HUES6 (cell line): Measurements from ENCODE around the gene KRT34.
"Not testable (repeated sequence)": the region's sequence is repeated elsewhere in the genome, so short reads cannot be mapped to it uniquely, and the experiment has no call there.

Experiments used
- H3K27ac ChIP-seq: 2 replicates; pipeline ENCODE4 v1.7.0; 2013; ENCODE audit warnings: low read depth, mild to moderate bottlenecking, low read length, inconsistent platforms
- H3K27me3 ChIP-seq: 2 replicates; pipeline ENCODE4 v1.6.1; 2013; ENCODE audit warnings: low read length; ENCODE audit not compliant: control insufficient read depth, insufficient read depth
- H3K36me3 ChIP-seq: 2 replicates; pipeline ENCODE4 v1.6.1; 2013; ENCODE audit warnings: low read length; ENCODE audit not compliant: control insufficient read depth, insufficient read depth
- H3K4me1 ChIP-seq: 2 replicates; pipeline ENCODE4 v1.6.1; 2013; ENCODE audit warnings: low read length; ENCODE audit not compliant: control insufficient read depth, insufficient read depth
- H3K4me3 ChIP-seq: 2 replicates; pipeline ENCODE4 v1.5.1; 2013; ENCODE audit warnings: low read depth, low read length
- H3K9ac ChIP-seq: one replicate; pipeline ENCODE4 v1.6.1; 2013; ENCODE audit warnings: mild to moderate bottlenecking, low read length
- H3K9me3 ChIP-seq: 2 replicates; pipeline ENCODE4 v1.6.1; 2013; ENCODE audit warnings: low read depth, low read length; ENCODE audit not compliant: control insufficient read depth, insufficient read depth

Gene KRT34

GRCh38 chr17:41381943-41382342, at the start of gene KRT34:
TSS of gene KRT34 (minus strand) at chr17:41382306. CDS start at chr17:41382246, 60 bp downstream.
- not testable (repeated sequence) for H3K27me3 ChIP-seq, H3K27ac ChIP-seq, H3K4me1 ChIP-seq

GRCh38 chr17:41430376-41430775, 48.3 kb upstream of the KRT34 start:
- not testable (repeated sequence) for H3K9me3 ChIP-seq, H3K4me3 ChIP-seq, H3K27me3 ChIP-seq, H3K9ac ChIP-seq, H3K27ac ChIP-seq, H3K36me3 ChIP-seq, H3K4me1 ChIP-seq

More at GRCh38 chr17:41381943-41382342, at the start of gene KRT34:
- not testable (repeated sequence) for H3K9me3 ChIP-seq, H3K36me3 ChIP-seq, H3K9ac ChIP-seq, H3K4me3 ChIP-seq

GRCh38 chr17:41429667-41430066, 47.6 kb upstream of the KRT34 start:
- Histone ChIP-seq H3K4me1 (peaks cover 8% of the 10 kb centered on the region; the same call in 1 of the 2 replicates), H3K9me3 (no peaks in the 10 kb centered on the region), H3K4me3 (no peak overlapping the region), H3K27me3 (no peaks in the 10 kb centered on the region), H3K36me3 (no peaks in the 10 kb centered on the region), H3K9ac (no peak overlapping the region), H3K27ac (no peak overlapping the region)

- no peak overlapping the region for H3K27ac ChIP-seq
- H3K4me3 ChIP-seq: no peak overlapping the region
- no peaks in the 10 kb centered on the region for H3K27me3 ChIP-seq
- H3K4me1 ChIP-seq: peaks cover 8% of the 10 kb centered on the region; the same call in 1 of the 2 replicates
- no peaks in the 10 kb centered on the region for H3K36me3 ChIP-seq
- no peaks in the 10 kb centered on the region for H3K9me3 ChIP-seq
- no peak overlapping the region for H3K9ac ChIP-seq
Measured at GRCh38 chr17:41428591-41429291, 46.6 kb upstream of the KRT34 start.

GRCh38 chr17:41424111-41424635, 42.1 kb upstream of the KRT34 start, which contains the start of gene KRT37:
TSS of gene KRT37 (minus strand) at chr17:41424585. CDS start at chr17:41424523, 62 bp downstream.
- no peaks in the 10 kb centered on the region; the same call in 1 of the 2 replicates for H3K27me3 ChIP-seq
- H3K36me3 ChIP-seq: no peaks in the 10 kb centered on the region
- no peak within 1 kb of the TSS for H3K9ac ChIP-seq
- H3K27ac ChIP-seq: no peak within 1 kb of the TSS
- H3K4me1 ChIP-seq: peaks cover 5% of the 10 kb centered on the region; the same call in 1 of the 2 replicates
- no peaks in the 10 kb centered on the region for H3K9me3 ChIP-seq
- H3K4me3 ChIP-seq: no peak within 1 kb of the TSS

GRCh38 chr17:41422586-41422985, 40.5 kb upstream of the KRT34 start:
- not testable (repeated sequence) for H3K36me3 ChIP-seq, H3K4me1 ChIP-seq, H3K4me3 ChIP-seq, H3K9ac ChIP-seq, H3K27me3 ChIP-seq, H3K9me3 ChIP-seq, H3K27ac ChIP-seq

GRCh38 chr17:41421617-41422016, 39.5 kb upstream of the KRT34 start:
- Histone ChIP-seq H3K9ac (no peak overlapping the region), H3K4me1 (peaks cover 7% of the 10 kb centered on the region), H3K27me3 (no peaks in the 10 kb centered on the region; the same call in 1 of the 2 replicates), H3K27ac (no peak overlapping the region), H3K9me3 (no peaks in the 10 kb centered on the region), H3K4me3 (no peak overlapping the region), H3K36me3 (no peaks in the 10 kb centered on the region)

GRCh38 chr17:41421116-41421515, 39.0 kb upstream of the KRT34 start:
- H3K4me3 ChIP-seq: no peak overlapping the region
- H3K4me1 ChIP-seq: peaks cover 7% of the 10 kb centered on the region
- no peak overlapping the region for H3K27ac ChIP-seq
- no peaks in the 10 kb centered on the region for H3K36me3 ChIP-seq
- H3K27me3 ChIP-seq: no peaks in the 10 kb centered on the region; the same call in 1 of the 2 replicates
- no peak overlapping the region for H3K9ac ChIP-seq
- H3K9me3 ChIP-seq: no peaks in the 10 kb centered on the region

GRCh38 chr17:41420134-41420533, 38.0 kb upstream of the KRT34 start:
- no peak overlapping the region for H3K9ac ChIP-seq
- H3K27me3 ChIP-seq: no peaks in the 10 kb centered on the region; the same call in 1 of the 2 replicates
- no peaks in the 10 kb centered on the region for H3K36me3 ChIP-seq
- H3K27ac ChIP-seq: no peak overlapping the region
- no peak overlapping the region for H3K4me3 ChIP-seq
- peaks cover 7% of the 10 kb centered on the region for H3K4me1 ChIP-seq
- no peaks in the 10 kb centered on the region for H3K9me3 ChIP-seq

- no peak overlapping the region for H3K27ac ChIP-seq
- H3K4me3 ChIP-seq: no peak overlapping the region
- H3K9me3 ChIP-seq: no peaks in the 10 kb centered on the region
- H3K4me1 ChIP-seq: peaks cover 7% of the 10 kb centered on the region
- H3K9ac ChIP-seq: no peak overlapping the region
- no peaks in the 10 kb centered on the region for H3K36me3 ChIP-seq
- no peaks in the 10 kb centered on the region; the same call in 1 of the 2 replicates for H3K27me3 ChIP-seq
Measured at GRCh38 chr17:41419716-41420115, 37.6 kb upstream of the KRT34 start.

- H3K4me1 ChIP-seq: peaks cover 14% of the 10 kb centered on the region
Measured at GRCh38 chr17:41418116-41418860, 36.2 kb upstream of the KRT34 start.

More at GRCh38 chr17:41418116-41418860, 36.2 kb upstream of the KRT34 start:
- H3K9ac ChIP-seq: no peak overlapping the region
- H3K27ac ChIP-seq: no peak overlapping the region
- no peaks in the 10 kb centered on the region for H3K9me3 ChIP-seq
- H3K4me3 ChIP-seq: no peak overlapping the region
- no peaks in the 10 kb centered on the region; the same call in 1 of the 2 replicates for H3K27me3 ChIP-seq
- no peaks in the 10 kb centered on the region for H3K36me3 ChIP-seq
